GM19035 (cell line): ENCODE data around the gene SCOC.

Source experiments
- ATAC-seq: cut with Tn5 transposase; IDR thresholded peaks from one replicate; pipeline ENCODE4 v1.9.1; 2021; ENCODE audit not compliant: unreplicated experiment

Gene SCOC

DNA sequence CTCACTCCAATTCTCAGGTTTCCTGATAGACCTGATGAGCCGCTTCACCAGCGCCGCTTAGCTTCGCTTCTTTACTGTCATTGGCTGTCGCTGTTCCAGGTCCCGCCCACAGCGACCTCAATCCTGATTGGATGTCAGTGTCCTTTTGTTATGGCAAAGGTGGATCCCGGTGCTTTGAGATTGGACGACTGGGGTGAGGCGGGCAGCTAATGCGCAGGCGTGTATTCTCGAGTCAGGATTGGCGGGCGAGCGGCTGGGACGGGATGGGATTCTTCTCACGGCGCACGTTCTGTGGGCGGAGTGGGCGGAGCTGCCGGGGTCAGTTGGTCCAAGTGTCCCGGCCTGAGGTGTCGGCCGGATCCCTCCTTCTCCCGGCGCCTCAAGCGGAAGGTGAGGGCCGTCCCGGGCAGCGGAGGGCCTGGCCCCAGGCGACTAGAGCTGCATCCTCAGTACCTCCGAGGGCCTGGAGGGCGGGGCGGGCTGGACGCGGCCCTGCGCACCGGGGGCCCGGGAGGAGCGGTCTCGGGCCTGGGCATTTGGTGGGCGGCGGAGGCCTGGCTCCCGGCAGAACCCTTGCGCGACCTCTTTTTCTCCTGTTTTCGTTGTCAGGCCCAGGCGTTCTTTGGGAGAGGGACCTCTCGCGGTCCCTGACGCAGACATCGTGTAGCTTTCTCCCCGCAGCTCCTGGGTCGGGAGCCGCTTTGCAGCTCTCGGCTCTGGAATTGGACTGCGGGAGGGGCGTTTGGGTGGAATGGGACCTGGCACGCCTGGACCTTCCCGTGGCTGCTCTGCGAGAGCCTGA, at the start of gene SCOC:
SCOC (plus strand) TSS at position 319 of the 802 bp plus-strand sequence. CDS start 5,525 bp downstream, outside the sequence.
- peak; percentile 96 for ATAC-seq

DNA sequence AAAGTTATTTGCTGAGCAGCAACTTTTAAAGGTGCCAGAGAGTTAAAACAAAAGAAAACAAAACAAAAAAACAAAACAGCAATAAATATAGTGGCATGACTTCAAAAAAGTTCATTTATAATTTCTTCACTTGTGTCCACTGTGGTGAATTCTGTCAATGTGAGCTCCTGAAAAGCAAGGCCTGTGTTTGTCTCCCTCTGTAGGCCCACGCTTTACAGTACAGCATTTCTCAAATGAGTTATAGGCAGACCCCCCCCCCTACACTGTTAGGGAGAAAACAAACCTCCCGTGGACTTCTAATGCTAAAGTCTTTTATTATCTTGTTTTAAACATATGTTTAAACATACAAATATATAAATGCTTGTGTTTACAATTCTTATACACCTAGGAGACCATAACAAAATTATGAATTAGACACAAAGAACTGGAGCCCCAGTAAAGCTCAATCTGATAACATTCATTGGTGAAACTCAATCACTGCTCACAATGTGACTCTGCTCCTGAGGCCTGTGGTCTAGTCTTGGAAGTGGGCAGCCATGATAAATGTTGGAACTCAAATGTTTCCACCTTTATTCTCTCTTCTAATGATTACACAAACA, 47.0 kb upstream of the SCOC start:
- no peak for ATAC-seq

DNA sequence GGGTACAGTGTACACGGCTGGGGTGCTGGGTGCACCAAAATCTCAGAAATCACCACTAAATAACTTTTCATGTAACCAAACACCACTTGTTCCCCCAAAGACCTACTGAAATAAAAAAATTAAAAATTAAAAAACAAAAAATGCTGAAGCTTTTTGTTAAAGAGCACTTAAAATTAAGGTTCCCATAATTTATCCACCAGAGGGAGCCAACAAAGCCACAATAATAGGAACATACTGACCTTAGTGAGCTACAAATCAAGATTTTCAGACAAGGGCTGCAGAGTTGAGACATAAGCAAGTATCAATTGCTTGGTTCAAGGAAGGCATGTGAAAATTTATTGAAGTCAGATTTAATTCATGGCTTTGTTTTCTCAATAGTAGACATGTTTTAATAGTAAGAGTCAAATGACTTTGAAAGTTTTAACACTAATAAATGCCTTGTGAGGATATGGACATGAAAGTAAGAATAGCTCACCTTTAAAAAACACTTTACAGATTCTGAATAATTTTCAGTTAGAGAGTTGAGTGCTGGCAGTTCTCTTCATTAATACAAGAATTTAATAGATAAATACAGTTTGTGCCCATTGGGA, 43.0 kb upstream of the SCOC start:
- ATAC-seq: no peak

DNA sequence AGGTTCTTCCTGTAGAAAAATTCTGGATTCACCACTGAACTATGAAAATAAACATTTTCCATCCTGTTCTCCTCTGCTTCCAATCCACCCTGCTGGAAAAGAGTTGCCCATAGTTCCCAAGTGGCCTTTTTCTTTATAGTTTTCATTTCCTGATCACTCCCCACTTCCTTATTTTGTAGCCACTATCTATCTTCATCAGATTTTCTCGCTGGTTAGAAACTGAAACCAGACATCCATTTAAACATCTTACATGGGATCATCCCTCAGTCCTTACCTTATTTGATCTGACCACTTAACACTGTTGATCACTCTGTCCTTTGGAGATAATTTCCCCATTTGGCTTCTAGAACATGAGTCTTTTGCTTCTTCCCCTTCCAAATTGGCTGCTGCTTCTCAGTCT, 42.2 kb upstream of the SCOC start:
- no peak for ATAC-seq

DNA sequence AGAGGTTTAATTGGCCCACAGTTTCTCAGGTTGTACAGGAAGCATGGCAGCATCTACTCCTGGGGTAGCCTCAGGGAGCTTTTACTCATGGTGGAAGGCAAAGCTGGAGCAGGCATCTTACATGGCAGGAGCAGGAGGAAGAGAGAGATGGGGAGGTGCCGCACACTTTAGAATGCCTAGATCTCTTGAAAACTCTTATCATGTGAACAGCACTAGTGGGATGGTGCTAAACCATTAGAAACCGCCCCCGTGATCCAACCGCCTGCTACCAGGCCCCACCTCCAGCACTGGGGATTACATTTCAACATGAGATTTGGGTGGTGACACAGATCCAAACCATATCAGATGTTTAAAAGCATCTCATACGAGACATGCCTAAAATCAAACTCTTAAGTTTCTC, 41.6 kb upstream of the SCOC start:
- no peak for ATAC-seq

DNA sequence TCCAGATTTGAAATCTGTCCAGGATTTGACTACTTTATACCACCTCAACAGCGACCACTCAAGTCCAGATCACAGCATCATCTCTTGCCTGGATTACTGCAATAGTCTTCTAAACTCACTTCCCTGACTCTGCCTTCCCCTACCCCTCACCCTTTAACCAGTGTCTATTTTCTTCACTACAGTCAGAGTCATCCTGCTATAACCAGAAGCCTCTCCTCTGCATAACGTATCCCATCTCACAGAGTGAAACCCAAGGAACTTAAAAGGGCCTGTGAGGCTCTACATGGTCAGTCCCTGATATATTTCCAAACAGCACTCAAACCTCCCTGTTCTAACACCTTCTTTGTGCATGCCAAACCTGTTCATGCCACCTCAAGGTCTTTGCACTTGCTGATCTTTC, 40.7 kb upstream of the SCOC start:
- ATAC-seq: no peak

DNA sequence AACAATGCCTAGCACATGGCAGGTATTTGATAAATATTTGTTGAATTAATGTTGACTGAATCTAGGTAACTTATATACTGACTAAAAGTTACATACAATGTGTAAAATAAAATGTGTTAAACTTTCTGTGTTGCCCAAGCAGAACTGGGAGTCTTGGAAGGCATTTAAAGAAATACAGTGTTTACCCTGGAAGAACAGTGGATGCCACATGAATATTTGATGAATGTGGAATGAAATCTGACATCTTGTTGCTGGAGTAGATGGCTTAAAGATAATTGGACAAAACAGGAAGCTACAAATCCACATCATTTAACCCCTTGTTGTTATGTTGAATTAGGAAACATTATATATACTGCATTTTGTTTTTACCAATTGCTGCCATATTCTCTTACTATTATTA, 39.9 kb upstream of the SCOC start:
- ATAC-seq: no peak

DNA sequence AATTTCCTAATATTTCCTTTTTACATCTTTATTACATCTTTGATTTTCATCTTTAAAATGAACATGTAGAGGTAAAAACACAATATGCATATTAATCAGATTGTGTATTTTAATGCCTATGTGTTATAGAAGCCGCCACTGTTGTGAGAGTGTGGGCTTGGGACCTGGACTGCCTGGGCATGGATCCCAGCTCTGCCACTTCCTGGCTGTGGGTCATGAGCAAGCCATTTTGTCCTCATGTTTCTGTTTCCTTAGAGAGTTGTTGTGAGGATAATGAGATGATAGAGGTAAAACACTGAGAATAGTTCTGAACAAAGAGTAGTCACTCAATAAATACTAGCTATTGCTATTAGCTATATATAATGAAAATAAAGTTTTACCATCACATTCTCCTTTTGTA, 38.4 kb upstream of the SCOC start:
- ATAC-seq: no peak

DNA sequence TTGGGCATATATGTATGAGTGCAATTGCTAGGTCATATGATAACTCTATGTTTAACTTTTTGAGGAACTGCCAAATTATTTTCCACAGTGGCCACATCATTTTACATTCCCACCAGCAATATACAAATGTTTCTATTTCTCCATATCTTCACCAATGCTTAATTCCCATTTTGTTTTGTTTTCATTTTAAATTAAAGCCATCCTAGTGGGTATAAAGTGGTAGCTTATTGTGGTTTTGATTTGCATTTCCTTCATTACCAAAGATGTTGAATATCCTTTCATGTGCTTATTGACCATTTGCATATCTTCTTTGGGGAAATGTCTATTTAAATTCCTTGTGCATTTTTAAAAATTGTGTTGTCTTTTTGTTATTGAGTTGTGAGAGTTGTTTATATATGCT, 36.7 kb upstream of the SCOC start:
- ATAC-seq: no peak

DNA sequence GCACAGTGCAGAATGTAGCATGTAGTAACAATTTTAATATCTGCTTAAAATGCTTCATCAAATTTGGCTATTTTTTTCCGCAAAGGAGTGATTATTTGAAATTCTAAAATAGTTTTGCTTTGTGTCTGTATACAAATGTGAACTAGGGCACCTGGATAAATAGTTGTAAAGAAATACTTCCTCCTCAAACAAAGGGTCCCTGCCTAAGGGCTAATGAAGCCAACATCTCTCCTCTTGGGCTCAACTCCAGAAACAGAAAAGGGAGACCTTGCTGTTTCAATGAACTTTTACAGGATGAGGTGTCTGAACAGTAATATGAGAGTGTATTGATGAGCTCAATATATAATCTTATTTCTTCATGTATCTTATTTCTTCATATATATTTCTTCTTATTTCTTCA, 30.8 kb upstream of the SCOC start:
- no peak for ATAC-seq

DNA sequence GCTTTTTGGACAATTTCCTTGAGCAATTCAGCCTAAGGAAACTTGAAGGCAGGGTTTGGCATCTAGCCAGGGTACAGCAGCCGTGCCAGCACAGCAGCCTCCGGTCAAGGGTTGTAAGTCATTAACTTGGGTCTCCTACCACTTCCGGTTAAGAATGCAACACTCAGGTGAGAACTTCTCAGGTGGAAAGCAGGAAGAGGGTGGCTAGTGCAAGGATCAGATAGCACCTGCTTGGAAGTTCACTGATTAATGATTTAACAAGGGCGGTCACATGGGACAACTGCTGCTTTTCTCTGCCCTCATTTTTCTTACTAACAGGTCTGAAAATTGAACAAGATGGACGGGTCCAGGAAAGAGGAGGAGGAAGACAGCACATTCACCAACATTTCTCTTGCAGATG, 30.1 kb upstream of the SCOC start:
- ATAC-seq: no peak

DNA sequence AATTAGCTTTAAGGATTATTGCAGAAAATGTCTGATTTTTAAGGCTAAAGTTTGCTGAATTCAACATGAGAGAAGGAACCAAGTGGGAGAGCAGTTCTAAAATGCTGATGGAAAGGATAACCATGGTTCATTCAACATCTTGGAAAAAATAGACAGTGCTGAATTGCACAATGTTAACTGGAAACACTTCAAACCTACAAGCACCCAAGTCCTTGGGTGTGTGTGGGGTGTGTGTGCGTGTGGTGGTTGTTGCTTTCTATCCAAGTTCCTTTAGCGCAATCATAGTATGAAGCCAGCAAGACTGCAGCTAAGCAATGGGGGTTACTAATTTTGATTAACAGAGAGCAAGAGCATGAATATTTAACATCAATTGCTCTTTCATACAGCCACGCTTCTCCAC, 29.3 kb upstream of the SCOC start:
- no peak for ATAC-seq

DNA sequence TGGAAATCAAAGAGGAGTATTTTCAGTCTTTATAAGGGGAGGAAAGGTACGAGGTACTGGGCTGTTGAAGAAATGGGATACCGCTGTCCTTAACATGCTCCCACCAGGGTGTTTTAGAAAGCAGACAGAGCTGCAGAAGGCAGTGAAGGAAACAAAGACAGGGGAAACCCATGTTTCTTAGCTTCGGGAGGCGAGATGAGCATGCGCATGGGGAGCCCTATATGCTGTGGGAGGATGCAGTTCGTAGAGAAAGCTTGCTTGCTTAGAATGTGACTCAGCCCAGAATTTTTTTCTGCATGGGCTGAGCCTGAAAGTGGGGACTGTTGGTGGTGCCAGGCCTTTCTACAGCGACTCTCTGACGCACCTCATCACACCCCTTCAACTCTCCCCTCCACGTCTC, 28.8 kb upstream of the SCOC start:
- ATAC-seq: no peak

DNA sequence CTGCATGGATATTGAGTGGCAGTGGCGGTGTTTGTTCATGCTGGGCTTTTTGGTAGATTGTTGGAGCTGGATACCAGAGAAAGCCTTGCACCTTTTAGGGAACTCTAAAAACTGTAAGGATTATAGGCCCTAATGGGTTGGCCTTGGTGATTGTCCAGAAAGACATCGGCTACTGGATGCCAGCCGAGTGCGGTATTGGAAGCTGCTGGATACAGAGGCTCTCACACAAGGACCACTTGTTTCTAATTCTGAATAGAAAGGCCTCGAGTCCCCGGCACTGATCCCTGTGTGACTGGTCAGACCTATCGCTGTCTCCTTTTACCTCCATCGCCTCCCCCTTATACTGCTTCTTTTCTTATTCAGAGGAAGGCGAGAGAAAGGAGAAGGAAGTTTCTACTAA, 27.3 kb upstream of the SCOC start:
- ATAC-seq: no peak

DNA sequence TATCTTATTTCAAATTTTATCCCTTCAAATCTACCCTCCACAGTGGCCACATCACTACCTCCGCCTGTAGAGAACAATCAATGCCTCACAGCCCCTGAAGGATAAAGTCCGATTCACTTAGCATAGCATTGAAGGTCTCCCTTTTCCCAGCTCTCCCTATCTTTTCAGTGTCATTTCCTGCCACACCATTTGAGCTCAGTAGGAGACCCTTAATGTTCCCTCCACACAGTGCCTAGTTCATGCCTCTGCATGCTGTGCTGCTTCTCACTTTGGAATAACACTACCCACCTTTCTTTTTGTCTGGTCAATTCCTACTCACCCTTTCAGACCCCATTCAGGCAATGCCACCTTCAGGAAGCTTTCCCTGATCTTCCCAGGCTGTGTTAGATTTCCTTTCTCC, 23.6 kb upstream of the SCOC start:
- no peak for ATAC-seq

DNA sequence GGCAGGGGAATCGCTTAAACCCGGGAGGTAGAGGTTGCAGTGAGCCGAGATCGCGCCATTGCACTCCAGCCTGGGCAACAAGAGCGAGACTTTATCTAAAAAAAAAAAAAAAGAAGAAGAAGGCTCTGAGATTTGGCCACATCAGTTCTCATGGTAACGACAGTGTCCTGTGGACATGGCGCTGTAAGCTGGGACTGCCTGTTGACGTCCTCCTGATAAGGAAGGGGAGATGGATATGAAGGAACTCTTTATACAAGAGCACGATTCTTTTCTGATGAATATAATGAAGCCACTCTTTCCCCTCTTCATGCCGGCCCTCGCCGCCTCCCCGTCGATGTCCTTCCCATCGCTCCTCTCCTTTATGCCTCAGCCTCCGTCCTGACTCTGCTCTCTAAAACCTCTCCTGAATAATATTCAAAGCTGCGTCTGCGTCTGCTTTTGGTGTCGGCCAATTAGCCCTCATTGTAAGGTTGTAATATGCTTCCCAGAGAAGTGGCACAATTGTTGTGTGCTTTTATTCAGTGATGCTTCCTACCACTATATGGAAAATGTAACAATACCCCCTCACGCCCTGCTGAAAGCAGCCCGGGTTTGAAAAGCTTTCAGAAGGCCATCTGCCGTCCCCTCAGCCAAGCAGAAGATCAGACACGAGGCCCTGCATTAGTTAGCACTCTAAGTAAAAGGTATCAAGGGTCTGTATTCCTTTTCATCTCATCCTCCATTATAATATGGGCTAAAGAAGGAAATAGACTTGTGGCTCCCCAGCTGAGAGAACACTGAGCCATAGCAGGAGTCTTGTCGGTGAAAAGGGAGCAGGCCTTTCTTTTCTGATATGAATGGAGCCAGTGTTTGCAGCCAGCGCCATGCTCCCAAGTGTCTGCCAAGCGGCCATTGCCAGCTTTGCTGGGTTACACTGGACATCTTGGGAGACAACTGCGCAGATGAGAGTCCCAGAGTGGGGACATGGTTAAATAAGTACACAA, 22.1 kb upstream of the SCOC start:
- ATAC-seq: no peak

DNA sequence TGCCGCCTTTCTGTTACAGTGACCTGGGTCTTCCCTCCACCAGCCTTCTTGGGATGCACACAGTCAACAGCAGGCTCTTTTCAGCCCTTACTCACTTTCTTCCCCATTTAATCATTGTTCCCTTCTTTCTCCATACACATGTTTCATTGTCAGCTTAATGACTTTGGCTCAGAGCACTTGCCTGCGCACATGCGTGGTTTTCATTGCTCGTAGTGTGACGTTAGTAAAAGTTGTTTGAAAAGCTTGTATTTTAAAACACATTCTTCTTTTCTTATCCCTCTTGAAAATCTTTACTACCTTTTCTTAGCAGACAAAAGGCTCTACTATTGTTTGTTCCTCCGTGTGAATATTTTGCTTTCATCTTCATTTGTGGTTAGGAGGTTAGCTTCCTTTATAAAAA, 19.7 kb upstream of the SCOC start:
- no peak for ATAC-seq

DNA sequence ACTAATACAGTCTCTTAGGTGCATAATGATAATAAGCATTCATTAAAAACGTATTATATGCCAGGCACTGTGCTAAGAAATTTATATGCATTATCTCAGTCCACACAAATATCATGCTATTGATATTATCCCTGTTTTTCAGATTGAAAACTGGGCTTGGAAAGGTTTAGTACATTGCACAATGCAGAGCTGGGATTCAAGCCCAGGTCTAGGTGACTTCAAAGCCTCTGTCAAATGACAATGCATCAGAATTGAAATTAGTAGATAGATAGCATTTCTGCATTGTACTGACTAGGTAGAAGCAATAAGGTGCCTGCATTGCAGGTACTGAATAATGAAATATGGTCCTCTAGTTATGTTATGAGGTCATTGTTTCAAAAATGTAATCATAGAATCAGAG, 18.2 kb upstream of the SCOC start:
- no peak for ATAC-seq

DNA sequence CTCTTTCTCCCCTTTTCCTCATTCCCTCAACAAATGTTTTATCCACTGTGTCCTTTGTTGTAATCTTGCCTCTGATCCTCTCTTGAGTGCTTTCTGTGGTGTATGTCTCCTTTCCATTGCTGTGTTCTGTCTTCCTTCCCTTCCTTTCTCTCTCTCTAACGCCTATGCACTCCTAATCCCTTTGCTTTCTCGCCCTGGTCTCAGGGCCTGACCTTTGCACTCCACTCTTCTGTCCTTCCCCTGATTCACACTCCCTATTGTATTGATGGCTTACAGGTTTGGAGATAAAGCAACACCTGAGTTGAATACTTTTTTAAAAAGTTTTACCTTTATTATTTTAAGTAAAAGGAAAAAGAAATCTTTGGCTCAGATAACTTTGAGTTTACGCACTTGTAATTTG, 15.6 kb upstream of the SCOC start:
- ATAC-seq: no peak

DNA sequence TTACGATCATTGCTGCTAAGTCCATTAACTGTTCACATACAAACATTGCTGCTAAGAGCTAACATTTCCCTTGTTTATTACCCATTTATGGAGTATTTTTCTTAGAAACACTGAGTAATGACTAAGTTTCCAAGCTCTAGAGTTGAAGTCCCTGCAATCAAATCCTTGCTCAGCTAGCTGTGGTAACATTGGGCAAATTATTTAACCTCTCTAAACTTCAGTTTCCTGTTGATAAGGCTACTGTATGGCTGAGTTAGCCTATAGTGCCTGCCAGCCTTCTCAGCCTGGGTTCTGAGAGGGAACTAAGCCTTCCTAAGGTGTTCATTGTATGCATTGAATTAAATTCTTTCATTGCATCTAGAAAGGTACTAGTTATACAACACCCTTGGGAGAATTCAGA, 15.2 kb upstream of the SCOC start:
- no peak for ATAC-seq
